NCI-H2196 (cell line): ENCODE data around the gene JRKL.

Experiments
- DNase-seq: peaks from one replicate; lab custom pipeline; 2025; ENCODE audit not compliant: unreplicated experiment; lab: John Stamatoyannopoulos, UW

Gene JRKL

GRCh38 chr11:96389720-96390487, at the start of gene JRKL, which contains the start of gene CCDC82:
Gene JRKL, plus strand, starts transcription at chr11:96390013. Its CDS starts 637 bp downstream, at chr11:96390650.
Gene CCDC82, minus strand, starts transcription at chr11:96389912. Its CDS starts 5,165 bp downstream, at chr11:96384747.
- DNase-seq = peak; percentile 92

- no peak for DNase-seq
These were observed 49.3 kb upstream of the JRKL start for GRCh38 chr11:96340555-96340885.

GRCh38 chr11:96341211-96342013, 48.4 kb upstream of the JRKL start:
- no peak for DNase-seq

- DNase-seq = no peak
These were observed 47.5 kb upstream of the JRKL start for GRCh38 chr11:96342014-96342960.

GRCh38 chr11:96342961-96343711, 46.7 kb upstream of the JRKL start, which contains the start of gene MAML2:
Gene MAML2, minus strand, starts transcription at chr11:96343195. Its CDS starts 1,300 bp downstream, at chr11:96341895.
- peak; percentile 88 for DNase-seq

GRCh38 chr11:96356848-96357247, 33.0 kb upstream of the JRKL start:
- DNase-seq = no peak

- DNase-seq = no peak
These were observed 32.0 kb upstream of the JRKL start for GRCh38 chr11:96357794-96358193.

GRCh38 chr11:96358321-96358720, 31.5 kb upstream of the JRKL start:
- DNase-seq = no peak

- DNase-seq = no peak
These were observed 28.0 kb upstream of the JRKL start for GRCh38 chr11:96361778-96362177.

- DNase-seq = no peak
These were observed 24.3 kb upstream of the JRKL start for GRCh38 chr11:96365493-96365892.

- DNase-seq = no peak
These were observed 23.8 kb upstream of the JRKL start for GRCh38 chr11:96366024-96366423.

GRCh38 chr11:96367342-96367741, 22.5 kb upstream of the JRKL start:
- no peak for DNase-seq

- no peak for DNase-seq
These were observed 16.0 kb upstream of the JRKL start for GRCh38 chr11:96373826-96374225.

- DNase-seq = no peak
These were observed 13.0 kb upstream of the JRKL start for GRCh38 chr11:96376796-96377195.

- DNase-seq = peak; percentile 28
These were observed 5.7 kb upstream of the JRKL start for GRCh38 chr11:96384156-96384555.

- DNase-seq = no peak
These were observed 4.6 kb upstream of the JRKL start for GRCh38 chr11:96385187-96385586.

GRCh38 chr11:96388891-96389719, 708 bp upstream of the JRKL start:
- DNase-seq = no peak

- DNase-seq = no peak
These were observed 627 bp downstream of the JRKL start for GRCh38 chr11:96390488-96390792.

GRCh38 chr11:96391698-96392307, 2.0 kb downstream of the JRKL start:
- no peak for DNase-seq
